Ecto neural progenitor cell (in vitro differentiated cells): ENCODE measurements around the gene ADSL.
"Not testable (repeated sequence)": the region's sequence is repeated elsewhere in the genome, so short reads cannot be mapped to it uniquely, and the experiment has no call there.

ENCODE experiments used
- DNase-seq: peaks from one replicate; pipeline ENCODE4 v3.0.0-alpha.2; 2018; ENCODE audit warnings: low spot score

The ADSL gene

GRCh38 chr22:40374567-40374966 is 28.3 kb downstream of the ADSL start:
- DNase-seq, result no peak

- no peak for DNase-seq
These were observed 29.8 kb downstream of the ADSL start for GRCh38 chr22:40376149-40376548.

GRCh38 chr22:40377931-40378330 is 31.6 kb downstream of the ADSL start:
- no peak for DNase-seq

- DNase-seq, result not testable (repeated sequence)
These were observed 32.1 kb downstream of the ADSL start for GRCh38 chr22:40378448-40378847.

GRCh38 chr22:40381461-40381860 is 35.2 kb downstream of the ADSL start:
- no peak for DNase-seq

GRCh38 chr22:40383905-40384304 is 37.6 kb downstream of the ADSL start:
- no peak for DNase-seq

GRCh38 chr22:40385036-40385782 is 38.9 kb downstream of the ADSL start:
- DNase-seq, result no peak

GRCh38 chr22:40387746-40388145 is 41.4 kb downstream of the ADSL start:
- no peak for DNase-seq

- DNase-seq, result no peak
These were observed 41.9 kb downstream of the ADSL start for GRCh38 chr22:40388231-40388630.

- DNase-seq, result no peak
These were observed 45.1 kb downstream of the ADSL start for GRCh38 chr22:40391417-40391816.

GRCh38 chr22:40392618-40393017 is 46.3 kb downstream of the ADSL start:
- no peak for DNase-seq

GRCh38 chr22:40394607-40395006 is 48.3 kb downstream of the ADSL start:
- DNase-seq, result no peak

- DNase-seq, result no peak
These were observed 49.3 kb downstream of the ADSL start for GRCh38 chr22:40395607-40396006.

GRCh38 chr22:40396882-40397281 is 50.6 kb downstream of the ADSL start:
- no peak for DNase-seq

- DNase-seq, result no peak
These were observed 51.1 kb downstream of the ADSL start for GRCh38 chr22:40397396-40397795.

- DNase-seq, result no peak
These were observed 53.3 kb downstream of the ADSL start for GRCh38 chr22:40399621-40400020.

GRCh38 chr22:40400159-40400558 is 53.9 kb downstream of the ADSL start:
- DNase-seq, result no peak

GRCh38 chr22:40401532-40401931 is 55.2 kb downstream of the ADSL start:
- DNase-seq, result no peak

GRCh38 chr22:40401981-40402406 is 55.7 kb downstream of the ADSL start:
- no peak for DNase-seq

GRCh38 chr22:40403141-40403540 is 56.8 kb downstream of the ADSL start:
- DNase-seq, result no peak

- DNase-seq, result no peak
These were observed 57.4 kb downstream of the ADSL start for GRCh38 chr22:40403651-40404050.

GRCh38 chr22:40404251-40405177 is 58.2 kb downstream of the ADSL start:
- no peak for DNase-seq
